HEK293T (cell line): Measurements from ENCODE around the gene ARFRP1.

Experiments
- CTCF ChIA-PET: fragments of 350-600 bp; formaldehyde crosslinking; extraction: SDS; loops from one replicate; lab custom pipeline; 2021; ENCODE audit warnings: antibody characterized with exemption, inconsistent platforms; lab: Yijun Ruan, JAX
- POLR2A ChIA-PET: fragments of 350-600 bp; formaldehyde crosslinking; extraction: SDS; loops from one replicate; lab custom pipeline; 2020; ENCODE audit warnings: antibody characterized with exemption, inconsistent platforms; lab: Yijun Ruan, JAX
- DNase-seq: peaks from one replicate; pipeline ENCODE4 v3.0.0; 2012; ENCODE audit warnings: mixed read lengths; ENCODE audit errors: extremely low spot score
- ARNT ChIP-seq: fragments of 450-650 bp; IDR thresholded peaks from 2 replicates; pipeline ENCODE4 v1.6.1; 2017; ENCODE audit warnings: mild to moderate bottlenecking
- BHLHE40 ChIP-seq: fragments of 450-650 bp; IDR thresholded peaks from 2 replicates; pipeline ENCODE4 v1.6.1; 2016; ENCODE audit warnings: mild to moderate bottlenecking, moderate library complexity, borderline replicate concordance
- CTBP1 ChIP-seq: fragments of 450-650 bp; IDR thresholded peaks from 2 replicates; pipeline ENCODE4 v1.6.1; 2016; ENCODE audit warnings: borderline replicate concordance
- ELF4 ChIP-seq: fragments of 450-650 bp; IDR thresholded peaks from 2 replicates; pipeline ENCODE4 v1.6.1; 2017; ENCODE audit warnings: antibody characterized with exemption
- FOXA1 ChIP-seq: fragments of 450-650 bp; IDR thresholded peaks from 2 replicates; pipeline ENCODE4 v1.6.1; 2016; ENCODE audit warnings: mild to moderate bottlenecking
- FOXK2 ChIP-seq: fragments of 450-650 bp; IDR thresholded peaks from 2 replicates; pipeline ENCODE4 v1.6.1; 2016; ENCODE audit warnings: mild to moderate bottlenecking
- FOXM1 ChIP-seq: fragments of 450-650 bp; IDR thresholded peaks from 2 replicates; pipeline ENCODE4 v1.6.1; 2017; ENCODE audit warnings: mild to moderate bottlenecking, borderline replicate concordance
- HDGF ChIP-seq: fragments of 450-650 bp; IDR thresholded peaks from 2 replicates; pipeline ENCODE4 v1.6.1; 2017; ENCODE audit warnings: antibody characterized with exemption, borderline replicate concordance
- L3MBTL2 ChIP-seq: fragments of 450-650 bp; conservative IDR thresholded peaks from 2 replicates; pipeline ENCODE4 v1.6.1; 2016; ENCODE audit warnings: mild to moderate bottlenecking
- LEF1 ChIP-seq: fragments of 450-650 bp; IDR thresholded peaks from 2 replicates; pipeline ENCODE4 v1.6.1; 2017; ENCODE audit warnings: mild to moderate bottlenecking, borderline replicate concordance
- NFRKB ChIP-seq: fragments of 450-650 bp; IDR thresholded peaks from 2 replicates; pipeline ENCODE4 v1.6.1; 2016; ENCODE audit warnings: mild to moderate bottlenecking, moderate library complexity
- PKNOX1 ChIP-seq: fragments of 450-650 bp; IDR thresholded peaks from 2 replicates; pipeline ENCODE4 v1.6.1; 2016
- SP1 ChIP-seq: fragments of 450-650 bp; IDR thresholded peaks from 2 replicates; pipeline ENCODE4 v1.6.1; 2017
- SUZ12 ChIP-seq: fragments of 450-650 bp; IDR thresholded peaks from 2 replicates; pipeline ENCODE4 v1.6.1; 2016; ENCODE audit warnings: mild to moderate bottlenecking
- TARDBP ChIP-seq: fragments of 450-650 bp; IDR thresholded peaks from 2 replicates; pipeline ENCODE4 v1.6.1; 2016
- ZNF384 ChIP-seq: fragments of 450-650 bp; IDR thresholded peaks from 2 replicates; pipeline ENCODE4 v1.6.1; 2016

Gene ARFRP1

GRCh38 chr20:63707558-63708300 lies at the start of gene ARFRP1, which contains the start of gene ZGPAT:
Gene ARFRP1, minus strand, starts transcription at chr20:63707976. Its CDS starts 885 bp downstream, at chr20:63707091.
Gene ZGPAT, plus strand, starts transcription at chr20:63708039. Its CDS starts 542 bp downstream, at chr20:63708581.
- peak; percentile 91 for DNase-seq
- ChIA-PET CTCF (interaction anchor here (0.6 kb wide), 1 partner anchor 31 kb away, joined by 3 read pairs; the partner anchor contains the start of gene SLC2A4RG), POLR2A (interaction anchor here (0.6 to 2.0 kb wide), 20 partner anchors 9 to 170 kb away, joined by 3 to 17 read pairs (median 4); partner anchors contain the start of genes HELZ2, LIME1, PTK6 and RTEL1)
- TF ChIP-seq HDGF (0 out of 2 replicates have a peak, but pooled peaks have one; percentile 60), LEF1 (no peak; the same call in 1 of the 2 replicates), ELF4 (0 out of 2 replicates have a peak, but pooled peaks have one; percentile 15), ARNT (0 out of 2 replicates have a peak, but pooled peaks have one; percentile 1)

GRCh38 chr20:63756648-63756991 lies 48.8 kb upstream of the ARFRP1 start:
- TF ChIP-seq ZNF384: no peak
- TF ChIP-seq LEF1: no peak
- no peak for TF ChIP-seq L3MBTL2
- no peak for TF ChIP-seq FOXA1
- TF ChIP-seq PKNOX1: no peak
- no peak for TF ChIP-seq SP1
- TF ChIP-seq ARNT: no peak
- TF ChIP-seq FOXK2: no peak
- no peak for TF ChIP-seq CTBP1
- TF ChIP-seq SUZ12: no peak
- ChIA-PET CTCF (no interaction called here), POLR2A (no interaction called here)
- DNase-seq: no peak

GRCh38 chr20:63755933-63756647 lies 48.3 kb upstream of the ARFRP1 start:
- TF ChIP-seq PKNOX1: no peak
- TF ChIP-seq TARDBP: no peak
- TF ChIP-seq FOXM1: no peak
- no peak for TF ChIP-seq FOXA1
- TF ChIP-seq NFRKB: no peak
- no peak for TF ChIP-seq CTBP1
- TF ChIP-seq SP1: no peak
- TF ChIP-seq ZNF384: no peak
- no peak for TF ChIP-seq ARNT
- no peak for TF ChIP-seq LEF1
- TF ChIP-seq L3MBTL2: no peak
- TF ChIP-seq HDGF: no peak
- TF ChIP-seq BHLHE40: no peak
- TF ChIP-seq FOXK2: no peak
- TF ChIP-seq SUZ12: no peak
- TF ChIP-seq ELF4: no peak
- DNase-seq: no peak
- CTCF ChIA-PET: no interaction called here
- POLR2A ChIA-PET: no interaction called here

- ChIA-PET POLR2A (no interaction called here), CTCF (no interaction called here)
- TF ChIP-seq LEF1 (no peak), FOXM1 (no peak), SP1 (no peak), TARDBP (no peak), FOXK2 (no peak), FOXA1 (no peak), PKNOX1 (no peak), L3MBTL2 (no peak), HDGF (no peak), SUZ12 (no peak), CTBP1 (no peak), ARNT (no peak), NFRKB (no peak), ELF4 (no peak), ZNF384 (no peak), BHLHE40 (no peak)
- no peak for DNase-seq
These were observed 46.2 kb upstream of the ARFRP1 start for GRCh38 chr20:63754008-63754407.

- ChIA-PET CTCF (no interaction called here), POLR2A (no interaction called here)
- TF ChIP-seq ELF4 (no peak), CTBP1 (no peak), L3MBTL2 (no peak), ZNF384 (no peak), PKNOX1 (no peak), LEF1 (no peak), SP1 (no peak), TARDBP (no peak), NFRKB (no peak), FOXM1 (no peak), HDGF (no peak), ARNT (no peak), BHLHE40 (no peak), SUZ12 (no peak)
- no peak for DNase-seq
These were observed 45.6 kb upstream of the ARFRP1 start for GRCh38 chr20:63753381-63753780.
